HG02970 (cell line): ENCODE data around the gene MYO7B.

ENCODE experiments used
- ATAC-seq: cut with Tn5 transposase; IDR thresholded peaks from one replicate; pipeline ENCODE4 v1.9.1; 2021; ENCODE audit warnings: mild to moderate bottlenecking, moderate library complexity, moderate number of reproducible peaks; ENCODE audit not compliant: unreplicated experiment, low FRiP score

The MYO7B gene

GRCh38 chr2:127671557-127672302, 136.2 kb downstream of the MYO7B start:
- no peak for ATAC-seq

- ATAC-seq: no peak
Measured at GRCh38 chr2:127672341-127673224, 137.1 kb downstream of the MYO7B start.

GRCh38 chr2:127673291-127674069, 138.0 kb downstream of the MYO7B start:
- no peak for ATAC-seq

GRCh38 chr2:127674241-127675209, 139.0 kb downstream of the MYO7B start:
- ATAC-seq: no peak

GRCh38 chr2:127675331-127676261, 140.1 kb downstream of the MYO7B start, which contains the start of gene LIMS2:
LIMS2 (minus strand) TSS chr2:127675530; CDS start chr2:127675024, 506 bp downstream.
- ATAC-seq: no peak

GRCh38 chr2:127676906-127677305, 141.4 kb downstream of the MYO7B start:
- no peak for ATAC-seq

- no peak for ATAC-seq
Measured at GRCh38 chr2:127678531-127678930, 143.0 kb downstream of the MYO7B start.

GRCh38 chr2:127678991-127679390, 143.5 kb downstream of the MYO7B start:
- ATAC-seq: no peak

GRCh38 chr2:127679680-127680361, 144.3 kb downstream of the MYO7B start:
- no peak for ATAC-seq

- ATAC-seq: no peak
Measured at GRCh38 chr2:127680706-127681287, 145.3 kb downstream of the MYO7B start.

GRCh38 chr2:127681288-127681804, 145.9 kb downstream of the MYO7B start:
- ATAC-seq: no peak

GRCh38 chr2:127681976-127682857, 146.7 kb downstream of the MYO7B start:
- ATAC-seq: no peak

GRCh38 chr2:127683056-127683455, 147.6 kb downstream of the MYO7B start:
- no peak for ATAC-seq

GRCh38 chr2:127683757-127684156, 148.3 kb downstream of the MYO7B start:
- no peak for ATAC-seq

- ATAC-seq: no peak
Measured at GRCh38 chr2:127685410-127686080, 150.1 kb downstream of the MYO7B start.
